GM21723 (cell line): Measurements from ENCODE around the gene GOLGA8A.
"Not testable (repeated sequence)": the region's sequence is repeated elsewhere in the genome, so short reads cannot be mapped to it uniquely, and the experiment has no call there.

Source experiments
- ATAC-seq: cut with Tn5 transposase; IDR thresholded peaks from one replicate; pipeline ENCODE4 v1.9.1; 2021; ENCODE audit warnings: mild to moderate bottlenecking, moderate library complexity; ENCODE audit not compliant: unreplicated experiment

Gene GOLGA8A

GRCh38 chr15:34437687-34438086, at the start of gene GOLGA8A:
GOLGA8A (minus strand) TSS chr15:34437808; CDS start chr15:34389691, 48,117 bp downstream.
- peak; percentile 58 for ATAC-seq

- ATAC-seq = no peak
Measured at GRCh38 chr15:34483644-34484043, 46.0 kb upstream of the GOLGA8A start.

GRCh38 chr15:34481370-34481769, 43.8 kb upstream of the GOLGA8A start:
- ATAC-seq = no peak

- ATAC-seq = no peak
Measured at GRCh38 chr15:34473840-34474239, 36.2 kb upstream of the GOLGA8A start.

GRCh38 chr15:34472947-34473346, 35.3 kb upstream of the GOLGA8A start:
- no peak for ATAC-seq

GRCh38 chr15:34470892-34471291, 33.3 kb upstream of the GOLGA8A start:
- no peak for ATAC-seq

GRCh38 chr15:34470091-34470490, 32.5 kb upstream of the GOLGA8A start:
- no peak for ATAC-seq

GRCh38 chr15:34461730-34462129, 24.1 kb upstream of the GOLGA8A start:
- ATAC-seq = no peak

GRCh38 chr15:34460451-34460850, 22.8 kb upstream of the GOLGA8A start:
- no peak for ATAC-seq

GRCh38 chr15:34456658-34457057, 19.1 kb upstream of the GOLGA8A start:
- no peak for ATAC-seq

- no peak for ATAC-seq
Measured at GRCh38 chr15:34442891-34443290, 5.3 kb upstream of the GOLGA8A start.

GRCh38 chr15:34439878-34440277, 2.3 kb upstream of the GOLGA8A start:
- ATAC-seq = no peak

- no peak for ATAC-seq
Measured at GRCh38 chr15:34436956-34437442, 609 bp downstream of the GOLGA8A start.

GRCh38 chr15:34436126-34436955, 1.3 kb downstream of the GOLGA8A start:
- no peak for ATAC-seq

GRCh38 chr15:34435658-34436057, 1.9 kb downstream of the GOLGA8A start:
- no peak for ATAC-seq

- ATAC-seq = no peak
Measured at GRCh38 chr15:34434627-34435305, 2.8 kb downstream of the GOLGA8A start.

- ATAC-seq = not testable (repeated sequence)
Measured at GRCh38 chr15:34433956-34434626, 3.5 kb downstream of the GOLGA8A start.

GRCh38 chr15:34430642-34431041, 7.0 kb downstream of the GOLGA8A start:
- ATAC-seq = not testable (repeated sequence)

GRCh38 chr15:34423425-34424090, 14.1 kb downstream of the GOLGA8A start:
- ATAC-seq = not testable (repeated sequence)

- ATAC-seq = not testable (repeated sequence)
Measured at GRCh38 chr15:34420953-34421352, 16.7 kb downstream of the GOLGA8A start.

- ATAC-seq = not testable (repeated sequence)
Measured at GRCh38 chr15:34418435-34418834, 19.2 kb downstream of the GOLGA8A start.
